Chondrocyte (in vitro differentiated cells): ENCODE data around the gene PRKAR2B. TPM values are rescaled to one million over a fixed set of nuclear protein-coding genes. Genes with fewer than 3 reads are reported as not detected.

Experiments used
- DNase-seq: peaks from one replicate; pipeline ENCODE4 v3.0.0; 2021; ENCODE audit warnings: mixed read lengths, low spot score
- H3K27ac Mint-ChIP-seq: one replicate; pipeline ENCODE4 v1.8.0; 2021; ENCODE audit warnings: mild to moderate bottlenecking, moderate library complexity, mixed read lengths; ENCODE audit not compliant: unreplicated experiment
- H3K27me3 Mint-ChIP-seq: 2 replicates; pipeline ENCODE4 v1.8.0; 2021; ENCODE audit warnings: low read depth, mixed read lengths
- H3K36me3 Mint-ChIP-seq: 2 replicates; pipeline ENCODE4 v1.8.0; 2021; ENCODE audit warnings: low read depth, mixed read lengths
- H3K4me1 Mint-ChIP-seq: 2 replicates; pipeline ENCODE4 v1.8.0; 2021; ENCODE audit warnings: low read depth, mild to moderate bottlenecking, mixed read lengths
- H3K4me3 Mint-ChIP-seq: one replicate; pipeline ENCODE4 v1.8.0; 2021; ENCODE audit warnings: mild to moderate bottlenecking, moderate library complexity, mixed read lengths; ENCODE audit not compliant: unreplicated experiment
- H3K9me3 Mint-ChIP-seq: 2 replicates; pipeline ENCODE4 v1.8.0; 2021; ENCODE audit warnings: low read depth, mixed read lengths
- CTCF ChIP-seq: fragments of 200-600 bp; sonication (generic); IDR thresholded peaks from 2 replicates; pipeline ENCODE4 v1.5.0; 2021; ENCODE audit warnings: antibody characterized with exemption, mild to moderate bottlenecking, moderate library complexity
- total RNA-seq: library from RNA; stranded (reverse); gene quantifications from 3 replicates; pipeline ENCODE4 v1.2.1, GENCODE V29; 2021

The PRKAR2B gene
- total RNA-seq, 1 donor from 2014 or later: 0.87 TPM

- Mint-ChIP-seq H3K9me3 (no peaks in the 10 kb centered on the region), H3K27ac (no peak overlapping the region)
Measured at GRCh38 chr7:107109955-107110354, 65.5 kb downstream of the PRKAR2B start.

GRCh38 chr7:107111196-107111595, 66.7 kb downstream of the PRKAR2B start:
- Mint-ChIP-seq H3K27me3 (no peaks in the 10 kb centered on the region), H3K4me1 (no peaks in the 10 kb centered on the region), H3K27ac (no peak overlapping the region), H3K36me3 (no peaks in the 10 kb centered on the region), H3K4me3 (no peak overlapping the region), H3K9me3 (no peaks in the 10 kb centered on the region)
- no peak for TF ChIP-seq CTCF
- no peak for DNase-seq

More at GRCh38 chr7:107109955-107110354, 65.5 kb downstream of the PRKAR2B start:
- DNase-seq: no peak
- Mint-ChIP-seq H3K4me1 (no peaks in the 10 kb centered on the region), H3K27me3 (no peaks in the 10 kb centered on the region), H3K36me3 (no peaks in the 10 kb centered on the region), H3K4me3 (no peak overlapping the region)
- no peak for TF ChIP-seq CTCF

GRCh38 chr7:107113866-107114265, 69.4 kb downstream of the PRKAR2B start:
- H3K36me3 Mint-ChIP-seq: no peaks in the 10 kb centered on the region
- no peak for DNase-seq
- no peak for TF ChIP-seq CTCF

GRCh38 chr7:107115114-107115513, 70.6 kb downstream of the PRKAR2B start:
- H3K9me3 Mint-ChIP-seq: no peaks in the 10 kb centered on the region
- DNase-seq: no peak
- no peaks in the 10 kb centered on the region for H3K36me3 Mint-ChIP-seq
- H3K27me3 Mint-ChIP-seq: no peaks in the 10 kb centered on the region
- no peak overlapping the region for H3K4me3 Mint-ChIP-seq
- H3K4me1 Mint-ChIP-seq: peaks cover 12% of the 10 kb centered on the region
- no peak for TF ChIP-seq CTCF
- no peak overlapping the region for H3K27ac Mint-ChIP-seq

More at GRCh38 chr7:107113866-107114265, 69.4 kb downstream of the PRKAR2B start:
- Mint-ChIP-seq H3K27me3 (no peaks in the 10 kb centered on the region), H3K9me3 (no peaks in the 10 kb centered on the region), H3K27ac (no peak overlapping the region), H3K4me3 (no peak overlapping the region), H3K4me1 (peaks cover 5% of the 10 kb centered on the region)

GRCh38 chr7:107115762-107116540, 71.4 kb downstream of the PRKAR2B start:
- no peaks in the 10 kb centered on the region for H3K27me3 Mint-ChIP-seq
- no peaks in the 10 kb centered on the region for H3K9me3 Mint-ChIP-seq
- TF ChIP-seq CTCF: no peak
- H3K4me1 Mint-ChIP-seq: peaks cover 12% of the 10 kb centered on the region
- DNase-seq: no peak
- no peak overlapping the region for H3K4me3 Mint-ChIP-seq
- no peaks in the 10 kb centered on the region for H3K36me3 Mint-ChIP-seq
- no peak overlapping the region for H3K27ac Mint-ChIP-seq
